Neural crest cell (in vitro differentiated cells): ENCODE data around the gene HGS. TPM values are rescaled to one million over a fixed set of nuclear protein-coding genes. Genes with fewer than 3 reads are reported as not detected.

Experiments used
- DNase-seq: peaks from one replicate; pipeline ENCODE4 v3.0.0; 2021; ENCODE audit warnings: low read depth, mixed read lengths, low spot score
- H3K27ac Mint-ChIP-seq: one replicate; pipeline ENCODE4 v1.8.0; 2021; ENCODE audit warnings: mild to moderate bottlenecking, mixed read lengths; ENCODE audit not compliant: unreplicated experiment
- H3K27me3 Mint-ChIP-seq: 2 replicates; pipeline ENCODE4 v1.8.0; 2021; ENCODE audit warnings: low read depth, mild to moderate bottlenecking, mixed read lengths
- H3K36me3 Mint-ChIP-seq: 2 replicates; pipeline ENCODE4 v1.8.0; 2021; ENCODE audit warnings: low read depth, mild to moderate bottlenecking, mixed read lengths
- H3K4me1 Mint-ChIP-seq: 2 replicates; pipeline ENCODE4 v1.8.0; 2021; ENCODE audit warnings: mixed read lengths
- H3K4me3 Mint-ChIP-seq: one replicate; pipeline ENCODE4 v1.8.0; 2021; ENCODE audit warnings: mild to moderate bottlenecking, mixed read lengths
- H3K9me3 Mint-ChIP-seq: 2 replicates; pipeline ENCODE4 v1.8.0; 2021; ENCODE audit warnings: mixed read lengths
- total RNA-seq: library from RNA; stranded (reverse); gene quantifications from 2 replicates; pipeline ENCODE4 v1.2.1, GENCODE V29; 2021
- TF ChIP-seq, protein P1 (sequence below): fragments of 200-600 bp; sonication (generic); conservative IDR thresholded peaks from 2 replicates; pipeline ENCODE4 v1.5.0; 2021; ENCODE audit warnings: antibody characterized with exemption, mild to moderate bottlenecking

HGS gene
- total RNA-seq, 1 donor from 2014 or later: 103 TPM

- DNase-seq: no peak
- Mint-ChIP-seq H3K9me3 (no peaks in the 10 kb centered on the region), H3K4me1 (no peaks in the 10 kb centered on the region), H3K27me3 (no peaks in the 10 kb centered on the region), H3K27ac (no peak overlapping the region), H3K4me3 (no peak overlapping the region), H3K36me3 (no peaks in the 10 kb centered on the region)
- TF ChIP-seq, protein P1, sequence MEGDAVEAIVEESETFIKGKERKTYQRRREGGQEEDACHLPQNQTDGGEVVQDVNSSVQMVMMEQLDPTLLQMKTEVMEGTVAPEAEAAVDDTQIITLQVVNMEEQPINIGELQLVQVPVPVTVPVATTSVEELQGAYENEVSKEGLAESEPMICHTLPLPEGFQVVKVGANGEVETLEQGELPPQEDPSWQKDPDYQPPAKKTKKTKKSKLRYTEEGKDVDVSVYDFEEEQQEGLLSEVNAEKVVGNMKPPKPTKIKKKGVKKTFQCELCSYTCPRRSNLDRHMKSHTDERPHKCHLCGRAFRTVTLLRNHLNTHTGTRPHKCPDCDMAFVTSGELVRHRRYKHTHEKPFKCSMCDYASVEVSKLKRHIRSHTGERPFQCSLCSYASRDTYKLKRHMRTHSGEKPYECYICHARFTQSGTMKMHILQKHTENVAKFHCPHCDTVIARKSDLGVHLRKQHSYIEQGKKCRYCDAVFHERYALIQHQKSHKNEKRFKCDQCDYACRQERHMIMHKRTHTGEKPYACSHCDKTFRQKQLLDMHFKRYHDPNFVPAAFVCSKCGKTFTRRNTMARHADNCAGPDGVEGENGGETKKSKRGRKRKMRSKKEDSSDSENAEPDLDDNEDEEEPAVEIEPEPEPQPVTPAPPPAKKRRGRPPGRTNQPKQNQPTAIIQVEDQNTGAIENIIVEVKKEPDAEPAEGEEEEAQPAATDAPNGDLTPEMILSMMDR: no peak
These were observed 7.8 kb downstream of the HGS start for GRCh38 chr17:81691608-81692007.

- Mint-ChIP-seq H3K4me1 (no peaks in the 10 kb centered on the region), H3K9me3 (no peaks in the 10 kb centered on the region), H3K36me3 (peaks cover 6% of the 10 kb centered on the region), H3K27ac (no peak overlapping the region), H3K27me3 (no peaks in the 10 kb centered on the region), H3K4me3 (no peak overlapping the region)
- DNase-seq: no peak
- TF ChIP-seq, protein P1: no peak
These were observed 9.8 kb downstream of the HGS start for GRCh38 chr17:81693509-81694210.

GRCh38 chr17:81694810-81695209 lies 11.0 kb downstream of the HGS start:
- Mint-ChIP-seq H3K27ac (no peak overlapping the region), H3K4me3 (no peak overlapping the region), H3K9me3 (no peaks in the 10 kb centered on the region), H3K4me1 (no peaks in the 10 kb centered on the region), H3K36me3 (peaks cover 10% of the 10 kb centered on the region), H3K27me3 (no peaks in the 10 kb centered on the region)
- TF ChIP-seq, protein P1: no peak
- DNase-seq: no peak

- H3K9me3 Mint-ChIP-seq: no peaks in the 10 kb centered on the region
- H3K4me3 Mint-ChIP-seq: no peak overlapping the region
- H3K4me1 Mint-ChIP-seq: no peaks in the 10 kb centered on the region
- TF ChIP-seq, protein P1: no peak
- no peaks in the 10 kb centered on the region for H3K27me3 Mint-ChIP-seq
- H3K36me3 Mint-ChIP-seq: peaks cover 10% of the 10 kb centered on the region
- no peak for DNase-seq
- no peak overlapping the region for H3K27ac Mint-ChIP-seq
These were observed 11.4 kb downstream of the HGS start for GRCh38 chr17:81695211-81695610.

DNA sequence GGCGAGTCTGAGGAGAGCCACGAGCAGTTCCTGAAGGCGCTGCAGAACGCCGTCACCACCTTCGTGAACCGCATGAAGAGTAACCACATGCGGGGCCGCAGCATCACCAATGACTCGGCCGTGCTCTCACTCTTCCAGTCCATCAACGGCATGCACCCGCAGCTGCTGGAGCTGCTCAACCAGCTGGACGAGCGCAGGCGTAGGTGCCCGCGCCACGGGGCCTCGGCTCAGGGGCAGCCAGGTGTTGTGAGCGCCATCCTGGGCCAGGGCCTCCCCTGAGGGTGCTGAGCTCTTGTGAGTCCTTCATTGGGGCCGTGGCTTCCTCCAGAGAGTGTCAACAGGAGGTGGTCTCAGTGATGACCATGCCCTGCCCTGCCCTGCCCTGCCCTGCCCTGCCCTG lies 12.0 kb downstream of the HGS start:
- peaks cover 10% of the 10 kb centered on the region for H3K36me3 Mint-ChIP-seq
- peak overlapping the region; percentile 62 for H3K27ac Mint-ChIP-seq
- H3K27me3 Mint-ChIP-seq: no peaks in the 10 kb centered on the region

More for the DNA sequence above, 12.0 kb downstream of the HGS start:
- TF ChIP-seq, protein P1: no peak
- no peaks in the 10 kb centered on the region for H3K4me1 Mint-ChIP-seq
- H3K9me3 Mint-ChIP-seq: no peaks in the 10 kb centered on the region
- no peak overlapping the region for H3K4me3 Mint-ChIP-seq
- no peak for DNase-seq
